Lower leg skin (tissue), 4 donors: ENCODE data around the gene ARHGEF11. TPM values are rescaled to one million over a fixed set of nuclear protein-coding genes. Genes with fewer than 3 reads are reported as not detected.

Source experiments
- DNase-seq, 2 donors: peaks; one replicate each; pipeline ENCODE4 v3.0.0-alpha.2; 2019; ENCODE audit warnings: low spot score in 2 of 2
- H3K4me3 ChIP-seq: fragments of 200-600 bp; sonication (generic); 2 replicates; pipeline ENCODE4 v1.5.1; 2017; ENCODE audit warnings: mild to moderate bottlenecking, low read depth; ENCODE audit not compliant: poor library complexity, severe bottlenecking
- POLR2A ChIP-seq, 2 donors: fragments of 450-650 bp; IDR thresholded peaks; one replicate each; pipeline ENCODE4 v1.6.1; 2016 to 2017; ENCODE audit warnings: antibody characterized with exemption in 2 of 2, mild to moderate bottlenecking in 1 of 2, moderate library complexity in 1 of 2
- WGBS, 2 donors: methylation state at CpG; one replicate each; pipeline ENCODE4 v1.1.5; 2018; 5-methylcytosine and 5-hydroxymethylcytosine counted together
- intact Hi-C: fragments of 100-400 bp; cut with DNase I; formaldehyde crosslinking; loops from one replicate; pipeline ENCODE4 v1.15.0; 2023; ENCODE audit warnings: low total_unique reads
- total RNA-seq, 4 donors: library from RNA; depleted of rRNA; stranded (reverse); fragments of >200 nt; gene quantifications; one replicate each; pipeline ENCODE4 v1.1.0, GENCODE V29; 2016
- TF ChIP-seq, protein P1 (sequence below), 3 donors: fragments of 450-650 bp; IDR thresholded peaks; one replicate each; pipeline ENCODE4 v1.5.1; 2016; ENCODE audit warnings: antibody characterized with exemption in 3 of 3, mild to moderate bottlenecking in 3 of 3, moderate library complexity in 2 of 3

Gene ARHGEF11
- total RNA-seq, 4 donors from 2014 or later, result 16.3 to 30.9 (median 27.3) TPM

DNA sequence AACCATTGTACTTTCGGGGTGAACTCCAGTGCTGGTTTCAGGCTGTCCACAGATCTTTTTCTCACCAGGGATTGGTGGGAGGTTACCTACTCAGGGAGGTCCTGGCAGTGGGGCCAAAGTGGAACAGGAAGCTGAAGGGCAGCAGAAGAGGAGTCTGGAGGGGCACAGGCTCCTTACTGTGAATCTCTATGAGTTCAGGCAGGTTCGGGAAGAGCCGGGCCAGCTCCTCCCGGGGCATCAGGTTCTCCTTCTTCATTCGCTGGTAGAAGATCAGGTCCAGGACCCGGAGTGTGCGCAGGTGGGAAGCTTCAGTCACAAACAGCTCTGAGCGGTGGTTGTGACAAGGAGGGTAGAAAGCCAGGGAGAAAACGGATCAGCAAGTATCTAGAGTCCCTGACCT is 98.4 kb downstream of the ARHGEF11 start:
- 95 to 97% methylated on average over 9 of the region's 9 CpGs for WGBS, 2 donors

DNA sequence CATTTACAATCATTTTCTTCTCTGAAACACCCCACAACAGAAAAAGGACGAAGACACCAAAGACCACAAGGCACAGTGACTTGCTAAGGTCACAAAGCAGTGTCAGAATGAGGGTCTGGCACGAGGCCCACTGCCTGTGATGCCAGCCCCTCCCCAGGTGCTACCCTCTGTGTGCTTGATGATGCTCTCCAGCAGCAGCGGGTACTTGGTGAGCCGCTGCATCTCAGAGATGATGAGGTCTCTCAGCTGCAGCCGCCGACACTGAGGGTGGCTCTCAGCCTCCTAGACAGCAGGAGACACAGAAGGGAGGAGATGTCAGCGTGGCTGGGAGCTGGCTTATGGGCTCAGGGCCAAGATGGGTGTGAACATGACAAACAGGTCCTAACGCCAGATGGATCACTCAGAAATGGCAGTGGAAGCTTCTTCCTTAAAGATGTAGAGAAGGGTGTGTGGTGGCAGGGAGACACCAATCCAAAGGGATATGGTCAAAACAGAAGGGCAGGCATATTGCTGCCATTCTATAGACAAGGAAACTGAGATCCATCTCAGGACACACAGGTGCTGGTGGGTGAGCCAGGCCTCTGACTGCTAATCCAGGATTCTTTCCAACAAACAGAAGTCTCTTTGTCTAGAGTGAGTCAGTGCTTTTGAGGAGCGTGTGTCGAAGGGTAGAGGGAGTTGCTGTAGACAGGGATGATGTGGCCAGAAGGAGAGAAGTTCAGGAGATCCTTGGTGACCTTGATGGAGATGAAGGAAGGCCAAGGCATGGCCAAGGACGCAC is 99.5 kb downstream of the ARHGEF11 start:
- no peak overlapping the region for H3K4me3 ChIP-seq
- WGBS, 2 donors, result 61 to 62% methylated on average over 8 to 11 of the region's 11 CpGs
- TF ChIP-seq, protein P1, sequence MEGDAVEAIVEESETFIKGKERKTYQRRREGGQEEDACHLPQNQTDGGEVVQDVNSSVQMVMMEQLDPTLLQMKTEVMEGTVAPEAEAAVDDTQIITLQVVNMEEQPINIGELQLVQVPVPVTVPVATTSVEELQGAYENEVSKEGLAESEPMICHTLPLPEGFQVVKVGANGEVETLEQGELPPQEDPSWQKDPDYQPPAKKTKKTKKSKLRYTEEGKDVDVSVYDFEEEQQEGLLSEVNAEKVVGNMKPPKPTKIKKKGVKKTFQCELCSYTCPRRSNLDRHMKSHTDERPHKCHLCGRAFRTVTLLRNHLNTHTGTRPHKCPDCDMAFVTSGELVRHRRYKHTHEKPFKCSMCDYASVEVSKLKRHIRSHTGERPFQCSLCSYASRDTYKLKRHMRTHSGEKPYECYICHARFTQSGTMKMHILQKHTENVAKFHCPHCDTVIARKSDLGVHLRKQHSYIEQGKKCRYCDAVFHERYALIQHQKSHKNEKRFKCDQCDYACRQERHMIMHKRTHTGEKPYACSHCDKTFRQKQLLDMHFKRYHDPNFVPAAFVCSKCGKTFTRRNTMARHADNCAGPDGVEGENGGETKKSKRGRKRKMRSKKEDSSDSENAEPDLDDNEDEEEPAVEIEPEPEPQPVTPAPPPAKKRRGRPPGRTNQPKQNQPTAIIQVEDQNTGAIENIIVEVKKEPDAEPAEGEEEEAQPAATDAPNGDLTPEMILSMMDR (IDR thresholded peaks at IDR 0.05), result no peak
- no peak for TF ChIP-seq POLR2A (IDR thresholded peaks at IDR 0.05)
- intact Hi-C loops, result no loop called here
- no peak for DNase-seq

More for the DNA sequence above, 98.4 kb downstream of the ARHGEF11 start:
- intact Hi-C loops, result no loop called here
- no peak overlapping the region for H3K4me3 ChIP-seq
- no peak for DNase-seq
- TF ChIP-seq POLR2A (IDR thresholded peaks at IDR 0.05), result no peak
- TF ChIP-seq, protein P1 (IDR thresholded peaks at IDR 0.05), result no peak

DNA sequence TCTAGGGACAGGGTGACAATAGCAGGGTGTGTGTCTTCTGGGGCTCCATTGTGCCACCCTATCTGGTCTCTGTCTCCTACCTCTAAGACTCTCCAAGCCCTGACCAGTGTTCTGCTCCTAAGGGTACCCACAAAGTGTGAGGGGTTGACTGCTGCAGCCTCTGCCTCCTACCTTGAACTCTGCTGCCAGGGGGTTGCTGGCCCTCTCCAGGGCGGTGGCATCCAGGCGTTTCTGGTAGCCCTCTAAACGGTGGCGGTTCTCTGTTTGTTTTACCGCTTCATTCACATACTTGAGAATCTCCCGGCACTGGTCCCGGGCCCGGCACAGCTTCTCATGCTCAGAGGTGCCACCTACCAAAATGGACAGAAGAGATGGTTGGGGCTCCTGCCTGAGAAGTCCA is 100.7 kb downstream of the ARHGEF11 start:
- TF ChIP-seq POLR2A (IDR thresholded peaks at IDR 0.05), result no peak
- TF ChIP-seq, protein P1 (IDR thresholded peaks at IDR 0.05), result no peak
- 93 to 95% methylated on average over 8 of the region's 8 CpGs for WGBS, 2 donors
- intact Hi-C loops, result no loop called here
- no peak for DNase-seq
- H3K4me3 ChIP-seq, result no peak overlapping the region

GRCh38 chr1:156944268-156944667 is 101.3 kb downstream of the ARHGEF11 start:
- intact Hi-C loops, result no loop called here
- no peak for DNase-seq
- no peak overlapping the region for H3K4me3 ChIP-seq
- WGBS, 2 donors, result 100% methylated on average over 1 of the region's 1 CpG
- no peak for TF ChIP-seq POLR2A (IDR thresholded peaks at IDR 0.05)
- TF ChIP-seq, protein P1 (IDR thresholded peaks at IDR 0.05), result no peak

GRCh38 chr1:156943756-156944155 is 101.8 kb downstream of the ARHGEF11 start:
- DNase-seq, result no peak
- intact Hi-C loops, result no loop called here
- TF ChIP-seq POLR2A (IDR thresholded peaks at IDR 0.05), result no peak
- H3K4me3 ChIP-seq, result no peak overlapping the region
- 97 to 100% methylated on average over 3 of the region's 3 CpGs for WGBS, 2 donors

DNA sequence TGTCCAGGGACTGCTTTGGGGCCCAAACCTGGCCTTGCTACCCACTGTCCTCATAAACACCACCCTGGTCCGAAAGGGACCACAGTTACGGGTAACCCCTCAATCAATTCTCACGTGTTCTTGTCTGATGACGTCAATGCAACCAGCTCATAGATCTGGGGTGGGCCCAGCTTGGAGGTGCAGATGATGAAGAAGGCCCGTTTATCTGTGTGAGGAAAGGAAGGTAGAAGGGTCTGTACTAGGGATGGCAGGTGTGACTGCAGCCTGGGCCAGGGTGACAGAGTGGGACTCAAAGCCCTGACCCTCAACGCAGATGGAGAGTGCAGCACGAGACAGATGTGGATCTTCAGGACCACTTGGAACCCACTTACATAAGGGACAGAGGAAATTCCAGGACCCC is 103.0 kb downstream of the ARHGEF11 start:
- intact Hi-C loops, result no loop called here
- no peak overlapping the region for H3K4me3 ChIP-seq
- no peak for DNase-seq
- no peak for TF ChIP-seq POLR2A (IDR thresholded peaks at IDR 0.05)
- TF ChIP-seq, protein P1 (IDR thresholded peaks at IDR 0.05), result no peak
- 91 to 93% methylated on average over 7 of the region's 7 CpGs for WGBS, 2 donors
